GM18873 (cell line): Measurements from ENCODE around the gene TMEM191C.
"Not testable (repeated sequence)": the region's sequence is repeated elsewhere in the genome, so short reads cannot be mapped to it uniquely, and the experiment has no call there.

Source experiments
- ATAC-seq: cut with Tn5 transposase; IDR thresholded peaks from one replicate; pipeline ENCODE4 v1.9.1; 2021; ENCODE audit warnings: mild to moderate bottlenecking, moderate library complexity, moderate number of reproducible peaks; ENCODE audit not compliant: unreplicated experiment, low FRiP score

TMEM191C gene

DNA sequence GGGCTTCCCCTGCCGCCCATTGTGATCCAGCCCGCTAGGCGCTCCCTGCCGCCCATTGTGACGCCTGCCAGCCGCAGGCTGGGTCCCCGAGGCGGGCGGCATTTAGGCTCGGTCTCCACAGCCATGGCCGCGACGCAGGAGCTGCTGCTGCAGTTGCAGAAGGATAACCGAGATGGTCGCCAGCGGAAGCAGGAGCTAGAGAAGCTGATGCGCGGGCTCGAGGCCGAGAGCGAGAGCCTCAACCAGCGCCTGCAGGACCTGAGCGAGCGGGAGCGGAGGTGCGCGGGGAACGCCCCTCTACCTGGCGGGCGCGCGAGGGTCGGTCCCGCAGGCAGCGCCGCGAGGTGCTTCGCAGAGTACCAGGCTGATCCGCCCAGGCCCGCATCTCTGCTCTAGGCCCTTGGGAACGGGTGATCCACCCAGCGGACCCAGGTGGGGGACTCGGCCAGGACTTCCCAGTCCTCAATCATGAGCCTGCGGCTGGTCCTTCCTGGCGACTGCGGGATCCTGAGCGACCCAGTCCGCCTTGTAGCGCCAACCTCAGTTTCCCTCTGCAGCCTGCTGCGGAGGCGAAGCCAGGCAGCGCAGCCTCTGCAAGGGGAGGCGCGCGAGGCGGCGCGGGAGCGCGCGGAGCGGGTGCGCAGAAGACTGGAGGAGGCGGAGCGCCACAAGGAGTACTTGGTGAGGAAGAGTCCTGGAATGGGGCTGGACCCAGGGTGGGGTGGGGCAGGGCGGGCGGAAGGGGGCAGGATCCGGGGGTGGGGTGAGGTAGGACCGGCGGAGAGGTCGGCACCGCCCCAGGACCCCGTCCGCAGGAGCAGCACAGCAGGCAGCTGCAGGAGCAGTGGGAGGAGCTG is at the start of gene TMEM191C:
TMEM191C (plus strand) TSS at position 51 of the 857 bp plus-strand sequence; CDS start at position 124, 73 bp downstream.
- ATAC-seq: peak; percentile 3

DNA sequence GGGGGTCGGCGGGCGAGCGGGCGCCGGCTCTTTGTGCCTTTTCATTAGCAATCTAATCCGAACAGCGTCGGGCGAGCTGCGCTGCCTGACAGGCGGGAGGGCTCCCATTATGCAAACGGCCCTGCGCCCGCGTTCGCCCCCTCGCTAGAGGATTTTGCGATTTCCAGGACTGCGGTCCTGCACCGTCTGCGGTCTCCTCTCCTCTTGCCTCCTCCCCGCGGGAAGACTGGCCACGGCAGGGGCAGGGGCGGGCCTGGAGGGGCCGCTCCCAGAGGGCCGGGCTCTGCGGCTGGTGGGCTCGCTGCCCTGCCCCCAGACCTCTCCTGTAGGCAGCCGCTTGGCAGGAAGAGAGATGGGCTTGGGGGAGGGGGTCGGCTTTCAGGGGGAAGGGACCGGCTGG is 49.3 kb upstream of the TMEM191C start:
- ATAC-seq: not testable (repeated sequence)

DNA sequence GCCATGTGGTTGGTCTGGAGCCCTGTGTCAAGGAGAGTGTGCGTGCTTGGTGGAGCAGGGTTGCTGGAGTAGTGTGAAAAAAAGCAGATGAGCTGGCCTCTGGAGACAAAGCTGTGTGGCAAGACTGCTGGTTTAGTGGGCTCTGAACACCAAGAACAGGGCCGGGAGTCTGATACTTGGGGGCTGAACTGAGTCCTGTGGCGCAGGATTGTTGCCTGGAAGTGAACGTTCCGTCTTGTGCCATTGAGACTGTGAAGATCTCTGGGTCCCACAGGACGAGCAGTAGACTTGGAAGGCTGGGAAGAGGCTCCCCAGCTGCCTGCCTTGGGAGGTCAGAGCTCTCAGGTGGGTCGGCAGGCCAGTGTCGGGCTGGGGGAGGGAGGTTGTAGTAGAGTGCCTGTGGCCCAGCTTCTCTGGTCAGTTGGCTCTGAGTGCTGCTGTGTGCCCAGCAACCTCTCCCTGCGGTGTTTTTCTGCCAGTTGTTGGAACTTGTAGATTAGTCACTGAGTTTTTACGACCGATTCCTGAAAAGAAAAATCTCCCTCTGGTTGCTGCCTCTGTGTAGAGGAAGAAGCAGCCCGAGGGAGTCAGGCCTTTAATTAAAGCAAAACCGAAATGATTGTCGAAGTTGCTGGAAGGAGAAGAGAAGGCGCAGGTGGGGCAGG is 48.1 kb upstream of the TMEM191C start:
- ATAC-seq: not testable (repeated sequence)

DNA sequence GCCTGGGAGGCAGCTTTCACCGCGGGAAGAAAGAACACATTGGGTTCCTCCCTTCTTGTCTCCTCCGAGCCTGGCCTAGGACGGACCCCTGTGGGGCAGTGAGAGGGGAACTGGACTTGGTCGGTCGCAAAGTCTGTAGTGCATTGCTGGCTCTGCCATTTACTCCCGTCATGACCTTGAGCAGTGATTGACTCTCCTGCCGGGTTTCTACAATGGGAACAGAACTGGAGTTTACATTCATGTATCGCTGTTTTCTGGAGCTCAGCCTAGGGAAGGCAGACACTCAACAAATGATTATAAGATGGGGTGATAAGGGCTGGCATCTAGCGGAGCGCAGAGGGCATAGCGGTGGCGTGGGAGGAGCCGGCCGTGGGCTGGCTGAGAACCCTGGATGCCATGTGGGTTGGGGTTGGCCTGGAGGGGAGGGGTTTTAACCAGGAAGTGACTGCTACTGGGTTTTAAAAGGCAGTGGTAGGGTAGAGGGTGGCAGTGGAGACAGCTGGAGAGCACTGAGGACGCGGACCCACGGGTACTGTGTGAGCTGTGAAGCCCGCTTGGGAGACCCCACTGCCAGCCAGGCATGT is 46.9 kb upstream of the TMEM191C start:
- not testable (repeated sequence) for ATAC-seq

DNA sequence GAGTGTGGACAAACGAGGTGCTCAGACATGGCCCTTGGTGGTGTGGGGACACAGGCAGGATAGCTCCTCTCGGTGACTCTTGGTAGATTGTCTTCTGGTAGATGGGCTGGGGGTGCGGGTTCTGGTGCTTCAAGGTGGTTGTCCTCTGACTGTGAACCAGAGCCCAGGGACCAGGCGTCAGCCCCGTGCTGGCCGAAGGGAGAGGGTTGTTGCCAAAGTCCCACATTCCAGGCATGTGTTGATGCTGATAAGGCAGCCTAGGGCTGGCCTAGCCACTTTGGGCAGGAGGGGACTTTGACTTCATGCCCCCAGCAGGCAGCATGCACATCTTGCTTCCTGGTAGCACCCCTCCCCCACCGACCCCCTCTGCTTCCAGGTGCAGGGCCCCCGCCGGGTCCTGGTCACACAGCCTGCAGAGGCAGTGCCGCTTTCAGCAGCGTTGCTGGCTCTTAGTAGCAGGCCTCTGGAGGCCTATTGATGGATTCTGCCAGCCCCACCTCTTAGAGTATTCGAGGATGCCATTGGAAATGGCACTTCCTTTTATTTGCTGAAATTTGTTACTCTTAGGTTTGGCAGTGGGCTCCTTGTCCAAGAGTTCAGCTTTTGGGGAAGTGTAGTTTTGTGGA is 43.0 kb upstream of the TMEM191C start:
- not testable (repeated sequence) for ATAC-seq

DNA sequence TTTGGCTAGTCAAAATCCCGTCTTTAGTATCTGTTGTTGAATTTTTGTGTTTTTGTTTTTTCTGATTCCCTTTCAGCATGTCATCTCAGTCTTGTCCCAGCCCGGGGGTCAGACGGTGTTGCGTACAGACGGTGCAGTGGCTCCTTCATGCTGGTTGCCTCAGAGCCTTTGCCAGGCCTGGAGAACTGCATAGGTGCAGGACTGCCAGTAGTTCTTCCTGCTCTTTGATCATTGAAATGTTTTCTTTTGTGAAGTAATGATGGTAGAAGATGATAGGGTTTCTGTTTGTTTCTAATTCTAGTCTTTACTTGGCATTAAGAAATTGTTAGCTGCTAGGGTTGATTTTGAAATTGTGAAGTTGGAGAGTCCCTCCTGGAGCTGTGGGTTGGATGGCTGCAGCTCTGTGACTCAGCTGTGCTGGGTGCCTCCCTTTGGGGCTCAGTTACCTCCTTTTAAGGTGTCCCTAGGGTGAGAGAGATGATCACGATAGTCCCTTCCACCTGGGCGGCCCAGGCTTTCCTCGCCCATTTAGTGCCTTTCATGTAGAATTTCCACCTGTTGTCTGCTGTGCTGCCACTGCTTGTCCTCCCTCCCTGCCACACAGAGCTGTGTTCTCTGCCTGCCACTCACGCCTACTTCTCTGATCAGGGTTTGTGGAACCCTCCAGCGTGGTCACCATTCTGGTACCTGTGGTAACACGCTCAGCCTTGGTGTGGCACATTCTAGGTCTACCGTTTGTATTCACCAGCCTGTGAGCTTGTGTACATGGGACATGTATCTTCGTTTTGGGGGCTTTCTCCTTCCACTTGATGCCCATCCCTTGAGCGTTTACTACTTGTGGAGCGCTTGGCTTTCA is 32.6 kb upstream of the TMEM191C start:
- ATAC-seq: not testable (repeated sequence)

DNA sequence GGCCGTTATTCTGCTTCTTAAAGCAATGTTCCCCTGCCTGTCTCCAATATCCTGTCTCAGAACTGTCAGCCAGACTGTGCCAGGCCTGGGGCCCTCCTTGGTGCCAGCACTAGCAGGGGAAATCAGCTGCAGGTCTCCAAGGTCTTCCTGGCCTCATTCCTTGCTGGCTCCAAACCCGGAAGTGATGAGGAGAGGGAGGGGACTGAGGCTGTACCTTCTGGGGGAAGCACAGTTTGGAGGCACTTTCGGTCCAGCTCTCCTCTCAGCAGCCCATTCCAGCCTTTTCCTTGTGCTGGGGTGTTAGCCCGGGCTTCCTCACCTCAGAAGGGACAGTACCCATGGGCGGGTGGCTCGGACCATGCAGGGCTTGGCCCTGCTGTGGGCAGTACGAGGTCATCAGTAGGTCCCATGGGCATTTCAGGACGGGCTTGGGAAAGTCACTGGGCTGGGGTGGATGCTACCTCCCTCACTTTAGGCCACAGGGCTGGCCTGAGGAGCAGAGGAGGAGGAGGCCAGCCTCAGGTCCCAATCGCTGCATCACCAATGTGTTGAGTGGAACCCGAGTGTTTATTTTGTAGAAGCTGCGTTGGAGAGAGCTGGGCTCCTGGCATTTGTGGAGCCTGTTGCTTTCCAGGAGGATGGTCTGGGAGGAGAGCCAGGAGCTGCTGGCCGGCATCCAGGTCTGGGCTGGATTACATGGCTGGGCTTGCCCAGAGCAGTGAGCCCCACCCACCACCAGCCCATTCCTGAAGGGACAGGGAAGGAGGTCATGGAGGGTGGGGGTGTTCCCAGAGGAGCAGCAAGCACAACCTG is 31.0 kb upstream of the TMEM191C start:
- ATAC-seq: not testable (repeated sequence)

DNA sequence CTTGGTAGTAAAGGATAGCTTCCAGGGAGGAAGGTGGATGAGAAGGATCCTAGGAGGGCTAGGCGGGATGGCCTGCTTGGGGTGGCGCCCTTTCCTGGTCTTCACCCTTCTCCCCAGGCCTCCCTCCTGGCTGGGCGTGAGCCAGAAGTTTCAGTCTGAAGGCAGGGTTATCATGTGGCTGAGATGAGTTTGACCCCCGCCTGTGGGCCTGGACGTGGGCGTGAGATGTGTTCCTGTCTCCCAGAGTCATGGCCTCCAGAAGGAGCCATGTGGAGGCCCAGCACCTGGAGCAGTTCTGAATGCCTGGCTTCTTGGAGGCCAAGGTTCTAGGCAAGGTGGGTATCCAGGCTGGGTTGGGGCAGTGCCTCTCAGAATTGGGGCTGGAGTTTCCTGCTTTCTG is 29.2 kb upstream of the TMEM191C start:
- not testable (repeated sequence) for ATAC-seq

DNA sequence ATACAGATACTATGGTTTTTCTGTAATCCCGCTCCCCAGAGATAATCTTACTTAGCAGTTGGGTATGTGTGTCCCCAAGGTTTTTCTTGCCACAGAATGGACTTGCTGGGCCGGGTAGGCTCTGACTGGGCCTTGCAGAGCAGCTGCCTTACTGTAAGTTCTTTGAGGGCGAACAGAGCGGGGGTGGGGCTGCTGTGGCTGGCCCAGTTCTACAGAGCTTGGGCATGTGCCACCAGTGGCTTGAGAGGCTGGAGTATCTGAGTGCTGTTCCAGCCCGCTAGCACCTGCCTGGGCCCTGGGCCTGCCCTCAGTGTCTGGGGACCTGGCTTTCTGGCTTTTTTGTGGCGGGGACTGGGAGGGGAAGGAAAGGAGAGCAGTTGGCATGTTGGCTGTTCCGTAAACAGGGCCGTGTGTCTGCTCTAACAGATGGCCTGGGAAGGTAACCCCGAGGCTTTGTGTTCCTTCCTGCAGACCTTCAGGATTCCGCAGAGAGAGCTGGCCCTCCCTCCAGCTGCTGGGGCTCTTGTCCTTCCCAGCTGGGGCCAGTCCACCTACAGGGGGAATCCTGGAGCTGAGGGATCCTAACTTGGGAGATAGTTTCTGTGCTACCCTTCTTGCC is 27.1 kb upstream of the TMEM191C start:
- ATAC-seq: not testable (repeated sequence)

DNA sequence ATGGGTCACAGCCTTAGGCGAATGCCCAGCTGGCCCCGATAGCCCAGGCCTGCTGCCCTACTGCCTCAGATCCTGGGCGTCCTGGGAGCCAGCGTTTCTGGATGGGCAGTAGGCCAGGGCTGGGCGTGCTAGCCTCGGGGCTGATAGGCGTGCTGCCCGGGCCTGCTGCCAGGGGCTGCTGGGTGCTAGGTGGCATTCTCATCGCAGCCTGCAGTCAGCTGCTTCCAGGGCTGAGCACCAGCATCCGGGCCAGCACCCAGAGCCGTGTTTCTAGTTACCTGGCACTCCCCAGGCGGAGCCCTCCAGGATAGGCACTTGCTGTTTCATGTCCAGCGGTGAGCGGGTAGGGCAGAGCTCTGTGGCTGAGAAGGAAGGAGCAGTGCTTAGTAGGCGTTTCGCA is 26.5 kb upstream of the TMEM191C start:
- not testable (repeated sequence) for ATAC-seq

DNA sequence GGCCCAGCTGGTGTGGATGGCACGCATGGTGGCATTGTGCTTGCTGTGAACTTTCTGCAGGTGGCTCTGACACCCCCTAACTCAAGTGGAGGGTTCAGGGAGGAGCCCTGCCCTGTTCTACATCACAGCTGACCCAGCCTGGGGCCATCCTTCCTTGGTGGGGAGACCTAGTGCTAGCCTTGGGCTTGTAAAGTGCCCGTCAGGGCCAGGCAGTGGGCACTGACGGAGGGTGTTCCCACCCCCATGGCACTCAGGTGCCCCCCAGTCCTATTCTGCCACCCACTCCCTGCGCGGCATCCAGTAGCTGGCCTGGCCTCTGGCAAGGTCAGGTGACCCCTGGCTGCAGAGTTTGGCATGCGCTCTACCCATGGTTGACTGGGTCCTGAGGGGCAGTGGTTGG is 26.0 kb upstream of the TMEM191C start:
- ATAC-seq: not testable (repeated sequence)

DNA sequence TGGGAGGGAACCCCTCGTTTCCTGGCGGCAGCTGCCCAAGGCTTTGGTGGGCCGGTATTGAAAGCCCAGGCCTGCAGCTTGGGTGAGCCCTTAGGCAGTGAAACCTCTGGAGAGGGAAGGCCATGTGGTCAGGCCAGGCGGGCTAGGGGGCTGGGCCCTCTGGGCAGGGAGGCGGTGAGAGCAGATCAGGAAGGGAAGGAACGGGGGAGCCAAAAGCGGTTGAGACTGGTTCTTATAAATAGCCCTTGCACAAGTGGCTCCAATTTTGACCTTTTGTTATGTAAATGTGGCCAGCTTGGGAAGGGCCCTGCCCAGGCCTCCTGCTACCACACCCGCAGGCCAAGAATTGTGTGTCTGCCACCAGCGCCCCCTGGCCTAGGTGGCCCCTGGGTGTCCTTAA is 25.1 kb upstream of the TMEM191C start:
- not testable (repeated sequence) for ATAC-seq

DNA sequence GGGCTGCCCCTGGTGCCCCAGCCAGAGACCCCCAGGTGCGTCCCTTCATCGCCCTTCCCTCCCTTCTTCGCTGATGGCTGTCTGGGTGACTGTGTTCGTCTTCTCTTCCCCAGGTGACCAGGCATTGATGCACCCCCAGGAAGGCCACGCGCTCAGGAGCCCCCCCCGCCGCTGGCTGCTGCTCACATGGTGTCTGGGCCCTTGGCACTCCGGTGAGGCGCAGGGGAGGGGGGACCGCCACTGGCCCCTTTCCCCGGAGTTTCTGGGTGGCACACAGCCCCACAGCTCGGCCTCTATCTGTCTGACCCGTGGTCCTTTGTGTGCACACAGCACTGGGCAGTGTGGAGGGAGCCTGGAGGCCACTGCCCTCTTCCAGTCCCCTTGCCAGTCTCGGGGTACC is 24.5 kb upstream of the TMEM191C start:
- ATAC-seq: not testable (repeated sequence)

DNA sequence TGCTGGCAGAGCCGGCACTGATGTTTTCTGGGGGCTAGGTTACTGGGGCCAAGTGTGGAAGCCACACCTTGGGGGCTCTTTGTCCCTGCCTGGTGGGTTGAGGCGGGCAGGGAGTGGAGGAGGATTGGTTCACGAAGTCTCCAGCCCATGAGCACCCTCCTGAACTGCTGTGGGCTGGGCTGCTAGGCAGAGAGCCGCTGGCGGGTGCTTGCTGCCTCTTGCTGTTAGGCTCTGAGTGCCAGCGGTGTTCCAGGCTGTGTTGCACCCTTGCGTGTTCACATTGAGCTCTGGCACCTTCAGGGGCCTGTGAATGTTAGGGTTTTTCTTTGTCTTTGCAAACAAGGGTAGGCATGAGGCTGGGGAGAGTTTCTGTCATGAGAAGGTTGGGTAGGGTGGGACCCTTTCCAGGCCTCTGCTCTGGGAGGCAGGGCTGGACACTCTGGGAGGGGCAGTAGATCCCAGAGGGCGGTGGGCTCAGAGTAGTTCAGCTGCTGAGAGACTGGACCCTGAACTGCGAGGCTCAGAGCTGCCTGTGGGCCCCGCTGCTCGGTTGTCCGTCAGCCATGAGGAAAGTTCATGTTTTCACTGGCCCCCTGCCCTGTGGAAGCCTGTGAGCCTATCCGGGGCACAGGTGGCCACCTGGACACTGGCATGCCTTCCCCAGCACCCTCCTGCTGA is 24.0 kb upstream of the TMEM191C start:
- no peak for ATAC-seq

DNA sequence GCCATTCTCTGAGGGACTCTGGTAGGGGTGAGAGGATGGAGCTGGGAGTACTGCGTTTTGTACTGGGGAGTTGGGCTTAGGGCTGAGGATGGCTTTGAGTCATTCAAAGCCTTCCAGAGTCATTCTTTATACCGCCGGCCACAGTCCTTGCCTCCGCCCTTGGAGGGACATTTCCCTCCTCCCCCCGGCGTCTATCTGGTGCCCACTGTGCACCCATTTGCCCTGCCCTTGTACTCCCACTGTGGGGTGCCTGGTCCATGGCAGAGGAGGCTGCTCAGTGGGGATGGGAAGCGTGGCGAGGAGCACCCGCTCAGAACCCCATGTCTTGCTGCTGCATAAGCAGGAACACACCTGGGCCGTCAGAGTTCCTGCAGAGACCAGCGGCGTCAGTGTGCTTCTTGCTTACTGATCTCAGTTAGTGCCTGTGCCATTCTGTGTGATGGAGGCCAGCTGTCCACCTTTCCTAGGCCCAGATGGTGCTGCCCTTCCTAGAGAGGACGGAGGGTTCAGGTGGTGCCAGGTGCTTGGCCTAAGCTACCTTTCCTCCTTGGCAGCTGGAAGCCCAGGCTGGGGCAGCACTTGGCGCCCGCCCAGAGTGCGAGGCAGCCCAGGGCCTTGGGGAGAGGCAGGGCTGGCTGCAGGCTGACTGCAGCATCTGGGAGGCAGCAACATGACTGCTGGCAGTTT is 23.3 kb upstream of the TMEM191C start:
- ATAC-seq: no peak

DNA sequence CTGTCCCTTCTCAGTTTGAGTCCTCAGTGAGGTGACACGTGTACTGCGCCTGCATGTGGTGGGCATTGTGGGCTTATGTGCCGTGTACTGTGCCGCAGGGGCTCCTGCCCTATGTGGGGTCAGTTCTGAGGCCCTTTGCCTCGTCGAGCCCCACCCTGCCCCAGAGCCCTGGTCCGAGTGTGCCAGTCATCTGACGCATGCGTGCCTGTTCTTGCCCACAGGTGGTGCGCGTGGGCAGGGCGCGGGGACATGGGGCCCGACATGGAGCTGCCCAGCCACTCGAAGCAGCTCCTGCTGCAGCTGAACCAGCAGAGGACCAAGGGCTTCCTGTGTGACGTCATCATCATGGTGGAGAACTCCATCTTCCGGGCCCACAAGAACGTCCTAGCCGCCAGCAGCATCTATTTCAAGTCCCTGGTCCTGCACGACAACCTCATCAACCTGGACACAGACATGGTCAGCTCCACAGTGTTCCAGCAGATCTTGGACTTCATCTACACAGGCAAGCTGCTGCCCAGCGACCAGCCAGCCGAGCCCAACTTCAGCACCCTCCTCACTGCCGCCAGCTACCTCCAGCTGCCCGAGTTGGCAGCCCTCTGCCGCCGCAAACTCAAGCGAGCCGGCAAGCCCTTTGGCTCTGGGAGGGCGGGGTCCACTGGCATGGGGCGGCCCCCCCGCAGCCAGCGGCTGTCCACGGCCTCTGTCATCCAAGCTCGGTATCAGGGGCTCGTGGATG is 22.3 kb upstream of the TMEM191C start:
- no peak for ATAC-seq
